Esophagus squamous epithelium (tissue), 5 donors: ENCODE results near the gene NMNAT2. TPM values are rescaled to one million over a fixed set of nuclear protein-coding genes. Genes with fewer than 3 reads are reported as not detected.

Experiments
- DNase-seq: peaks from one replicate; lab custom pipeline; 2025; lab: John Stamatoyannopoulos, UW
- H3K27ac ChIP-seq, 4 donors: fragments of 200-600 bp; sonication (generic); one replicate each; pipeline ENCODE4 v1.5.1; 2016 to 2019; ENCODE audit warnings: mild to moderate bottlenecking in 1 of 4
- H3K27me3 ChIP-seq, 4 donors: fragments of 200-600 bp; sonication (generic); 1 replicate in 3 of 4; 2 replicates in 1 of 4; pipeline versions ENCODE4 v1.5.1 to v1.6.0; 2017 to 2021; ENCODE audit warnings: antibody characterized with exemption in 1 of 4
- H3K36me3 ChIP-seq, 3 donors: fragments of 200-600 bp; sonication (generic); one replicate each; pipeline ENCODE4 v1.5.1; 2016 to 2019
- H3K4me1 ChIP-seq, 3 donors: fragments of 200-600 bp; sonication (generic); one replicate each; pipeline ENCODE4 v1.5.1; 2017 to 2019
- H3K4me3 ChIP-seq, 4 donors: fragments of 200-600 bp; sonication (generic); 1 replicate in 3 of 4; 2 replicates in 1 of 4; pipeline ENCODE4 v1.5.1; 2016 to 2019; ENCODE audit warnings: mild to moderate bottlenecking in 2 of 4, moderate library complexity in 1 of 4
- H3K9me3 ChIP-seq, 3 donors: fragments of 200-600 bp; sonication (generic); one replicate each; pipeline ENCODE4 v1.5.1; 2016 to 2019
- CTCF ChIP-seq, 6 experiments: fragments of 450-650 bp in 4 of 6; fragments of 200-600 bp in 2 of 6; sonication (generic) in 2 of 6; IDR thresholded peaks; one replicate each; pipeline ENCODE4 v1.5.1; 2016 to 2019; ENCODE audit warnings: antibody characterized with exemption in 6 of 6, mild to moderate bottlenecking in 4 of 6, moderate library complexity in 4 of 6
- POLR2A ChIP-seq, 4 donors: fragments of 450-650 bp; IDR thresholded peaks; one replicate each; pipeline ENCODE4 v1.6.1; 2017; ENCODE audit warnings: antibody characterized with exemption in 4 of 4, mild to moderate bottlenecking in 4 of 4, moderate library complexity in 3 of 4
- WGBS, 2 donors: methylation state at CpG; one replicate each; pipeline ENCODE4 v1.1.5; 2018; 5-methylcytosine and 5-hydroxymethylcytosine counted together
- intact Hi-C: fragments of 100-400 bp; cut with DNase I; formaldehyde crosslinking; loops from one replicate; pipeline ENCODE4 v1.15.0; 2022
- total RNA-seq, 4 donors: library from RNA; depleted of rRNA; stranded (reverse); fragments of >200 nt; gene quantifications; one replicate each; pipeline ENCODE4 v1.1.0, GENCODE V29; 2016
- donor health status: DM: yes; HTN: yes; CAD: no.

NMNAT2 gene
- total RNA-seq, 4 donors from 2014 or later: 0.18 to 1.1 (median 0.26) TPM; not detected in 1

GRCh38 chr1:183319606-183320005 is 98.6 kb downstream of the NMNAT2 start:
- 85 to 90% methylated on average over 4 of the region's 4 CpGs for WGBS, 2 donors
- H3K36me3 ChIP-seq: no peaks in the 10 kb centered on the region
- intact Hi-C loops: no loop called here
- TF ChIP-seq CTCF (IDR thresholded peaks at IDR 0.05) (no peak), POLR2A (IDR thresholded peaks at IDR 0.05) (no peak)
- H3K27ac ChIP-seq: no peak overlapping the region
- H3K27me3 ChIP-seq: no peaks in the 10 kb centered on the region
- DNase-seq: no peak
- H3K9me3 ChIP-seq: no peaks in the 10 kb centered on the region
- no peak overlapping the region for H3K4me3 ChIP-seq
- peaks cover 0 to 23% (median 14%) of the 10 kb centered on the region in 3 donors for H3K4me1 ChIP-seq

GRCh38 chr1:183319051-183319450 is 99.1 kb downstream of the NMNAT2 start:
- Histone ChIP-seq H3K9me3 (no peaks in the 10 kb centered on the region), H3K27ac (peak overlapping the region in 2 of 4 donors; percentile 67 to 82), H3K36me3 (no peaks in the 10 kb centered on the region), H3K4me1 (peaks cover 0 to 23% (median 14%) of the 10 kb centered on the region in 3 donors), H3K27me3 (no peaks in the 10 kb centered on the region), H3K4me3 (no peak overlapping the region)
- WGBS, 2 donors: 51 to 68% methylated on average over 4 of the region's 4 CpGs
- no peak for TF ChIP-seq CTCF (IDR thresholded peaks at IDR 0.05)
- no peak for TF ChIP-seq POLR2A (IDR thresholded peaks at IDR 0.05)
- intact Hi-C loops: no loop called here
- DNase-seq: no peak

DNA sequence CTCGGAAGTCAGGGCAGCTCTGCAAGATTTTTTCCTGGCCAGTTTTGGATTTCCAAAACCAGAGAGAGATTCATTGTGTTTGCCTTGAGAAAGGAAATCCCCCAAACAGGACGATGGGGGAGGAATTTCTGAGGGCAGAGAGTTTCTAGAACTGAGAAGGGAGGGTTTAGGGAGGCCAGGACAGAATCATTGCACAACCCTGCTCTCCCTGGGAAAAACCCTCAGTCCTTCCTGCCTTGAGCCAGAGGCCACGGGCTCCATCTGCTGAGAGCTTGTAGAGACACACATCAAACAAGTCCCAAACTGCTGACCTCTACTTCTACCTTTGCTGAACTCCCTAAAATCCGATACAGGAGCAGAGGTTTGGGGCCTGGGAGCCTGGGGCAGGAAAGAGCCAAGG is 99.7 kb downstream of the NMNAT2 start:
- WGBS, 2 donors: 14 to 16% methylated on average over 4 of the region's 4 CpGs
- DNase-seq: no peak
- TF ChIP-seq POLR2A (IDR thresholded peaks at IDR 0.05): no peak
- TF ChIP-seq CTCF (IDR thresholded peaks at IDR 0.05): peak in 5 of 6 experiments; percentile 31 to 54 (median 48)

DNA sequence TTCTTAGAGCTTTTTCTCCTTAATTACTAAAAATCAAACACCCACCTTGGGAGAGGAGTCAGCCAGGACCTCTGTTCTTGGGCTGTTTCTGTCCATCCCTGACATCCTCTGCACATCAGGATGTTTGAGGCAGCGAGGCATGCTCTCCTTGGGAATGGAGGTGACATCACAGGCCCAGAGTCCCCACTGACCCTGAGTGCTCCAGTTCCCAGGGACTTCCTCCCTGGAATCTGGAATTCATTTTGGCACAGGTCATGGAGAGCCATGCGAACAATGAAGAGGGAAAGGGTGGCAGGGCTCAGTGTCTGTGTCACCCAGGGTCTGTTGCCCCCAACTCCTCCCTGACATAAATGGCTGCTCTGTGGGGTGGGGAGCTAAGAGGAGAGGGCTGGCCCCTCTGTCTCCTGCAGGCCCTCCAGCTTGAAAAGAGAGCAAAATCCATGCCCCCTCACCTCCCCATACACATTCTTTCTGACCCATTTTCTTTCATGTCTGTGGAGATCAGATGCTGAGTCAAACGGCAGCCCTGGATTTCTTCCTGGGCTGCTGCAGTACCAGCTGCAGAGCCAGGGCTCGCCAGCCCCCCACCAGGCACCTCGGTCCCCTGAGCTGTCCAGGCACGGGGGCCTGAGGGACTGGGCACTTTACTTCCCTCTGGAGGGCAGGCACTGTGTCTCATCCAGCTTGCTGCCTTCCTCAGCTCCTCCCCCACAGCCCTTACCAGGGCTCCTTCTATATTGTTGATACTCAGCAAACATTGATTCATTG is 102.0 kb downstream of the NMNAT2 start:
- no peak overlapping the region for H3K4me3 ChIP-seq
- 75 to 81% methylated on average over 2 to 5 of the region's 6 CpGs for WGBS, 2 donors
- H3K27me3 ChIP-seq: no peaks in the 10 kb centered on the region
- H3K9me3 ChIP-seq: no peaks in the 10 kb centered on the region
- no peak for DNase-seq
- no peak overlapping the region for H3K27ac ChIP-seq
- TF ChIP-seq POLR2A (IDR thresholded peaks at IDR 0.05) (no peak), CTCF (IDR thresholded peaks at IDR 0.05) (no peak)
- H3K36me3 ChIP-seq: no peaks in the 10 kb centered on the region
- H3K4me1 ChIP-seq: peaks cover 0 to 26% (median 15%) of the 10 kb centered on the region in 3 donors
- intact Hi-C loops: no loop called here

More for the DNA sequence above, 99.7 kb downstream of the NMNAT2 start:
- intact Hi-C loops: no loop called here
- Histone ChIP-seq H3K9me3 (no peaks in the 10 kb centered on the region), H3K4me3 (no peak overlapping the region), H3K27ac (peak overlapping the region; percentile 63 to 82 (median 69)), H3K4me1 (peaks cover 0 to 23% (median 14%) of the 10 kb centered on the region in 3 donors), H3K27me3 (no peaks in the 10 kb centered on the region), H3K36me3 (no peaks in the 10 kb centered on the region)

GRCh38 chr1:183313063-183313462 is 105.1 kb downstream of the NMNAT2 start:
- H3K4me3 ChIP-seq: no peak overlapping the region
- 87 to 100% methylated on average over 2 to 3 of the region's 3 CpGs for WGBS, 2 donors
- DNase-seq: no peak
- intact Hi-C loops: no loop called here
- no peaks in the 10 kb centered on the region for H3K9me3 ChIP-seq
- peaks cover 0 to 20% (median 12%) of the 10 kb centered on the region in 3 donors for H3K4me1 ChIP-seq
- no peaks in the 10 kb centered on the region for H3K27me3 ChIP-seq
- H3K36me3 ChIP-seq: no peaks in the 10 kb centered on the region
- TF ChIP-seq POLR2A (IDR thresholded peaks at IDR 0.05): no peak
- no peak for TF ChIP-seq CTCF (IDR thresholded peaks at IDR 0.05)
- no peak overlapping the region for H3K27ac ChIP-seq
